ENCODE results near the gene FAM20C.
A peak's percentile ranks its signal among the peaks of the same experiment; 100 is the strongest.
"Not testable (repeated sequence)": the region's sequence is repeated elsewhere in the genome, so short reads cannot be mapped to it uniquely, and the experiment has no call there.

The FAM20C gene

DNA sequence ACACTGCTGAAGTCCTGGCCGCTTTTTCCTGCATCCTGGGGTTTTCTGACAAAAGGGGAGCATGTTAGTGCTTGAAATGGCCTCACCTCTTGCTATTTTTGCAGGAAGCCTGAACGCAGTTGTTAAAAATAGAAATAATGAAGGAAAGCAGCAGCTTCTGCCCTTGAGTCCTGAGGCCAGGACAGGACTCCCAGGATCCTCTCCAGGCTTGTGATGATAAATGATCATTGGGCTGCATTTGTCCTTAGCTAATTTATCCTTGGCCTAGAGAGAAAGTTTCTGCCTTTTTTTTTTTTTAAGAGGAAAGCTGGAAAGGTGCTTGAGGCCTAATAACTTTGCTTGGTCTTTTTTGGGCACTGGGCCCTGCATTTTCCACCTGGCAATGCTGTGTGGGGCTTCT is 17.7 kb upstream of the FAM20C start:
- ATAC-seq: no peak

DNA sequence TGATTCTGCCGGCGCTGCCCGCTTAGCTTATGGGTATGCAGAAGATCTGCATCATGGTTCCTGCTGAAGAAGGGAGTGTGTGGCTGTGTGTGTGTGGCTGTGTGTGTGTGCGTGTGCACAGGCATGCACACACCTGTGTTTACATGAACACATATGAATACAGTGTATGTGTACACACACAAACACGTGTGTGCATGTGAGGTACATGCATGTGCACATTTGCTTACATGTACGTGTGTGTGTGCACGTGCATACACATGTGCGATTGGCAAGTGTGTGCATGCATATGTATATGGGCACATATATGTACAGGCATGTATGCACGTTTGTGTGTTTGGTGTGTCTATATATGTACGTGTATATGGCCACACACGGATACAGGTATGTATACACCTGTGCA is 16.4 kb upstream of the FAM20C start:
- ATAC-seq: no peak

DNA sequence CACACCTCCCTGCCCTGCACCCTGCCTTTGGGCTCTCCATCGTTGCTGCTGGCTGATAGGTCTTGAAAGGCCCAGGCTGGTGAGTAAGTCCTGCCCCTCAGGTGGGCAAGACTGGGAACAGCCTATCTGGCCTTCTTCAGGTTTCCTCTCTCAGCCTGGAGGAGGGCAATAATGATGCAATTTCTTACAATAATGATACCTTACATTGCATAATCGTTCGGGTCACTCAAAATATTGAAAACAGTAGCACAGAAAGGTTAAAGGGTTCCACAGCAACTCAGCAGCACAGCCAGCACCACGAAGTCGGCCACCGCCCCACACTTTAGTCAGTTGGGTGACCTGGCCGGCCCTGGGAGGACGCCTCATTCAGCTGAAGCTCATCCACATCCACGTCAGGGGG is 16.0 kb upstream of the FAM20C start:
- ATAC-seq: no peak

DNA sequence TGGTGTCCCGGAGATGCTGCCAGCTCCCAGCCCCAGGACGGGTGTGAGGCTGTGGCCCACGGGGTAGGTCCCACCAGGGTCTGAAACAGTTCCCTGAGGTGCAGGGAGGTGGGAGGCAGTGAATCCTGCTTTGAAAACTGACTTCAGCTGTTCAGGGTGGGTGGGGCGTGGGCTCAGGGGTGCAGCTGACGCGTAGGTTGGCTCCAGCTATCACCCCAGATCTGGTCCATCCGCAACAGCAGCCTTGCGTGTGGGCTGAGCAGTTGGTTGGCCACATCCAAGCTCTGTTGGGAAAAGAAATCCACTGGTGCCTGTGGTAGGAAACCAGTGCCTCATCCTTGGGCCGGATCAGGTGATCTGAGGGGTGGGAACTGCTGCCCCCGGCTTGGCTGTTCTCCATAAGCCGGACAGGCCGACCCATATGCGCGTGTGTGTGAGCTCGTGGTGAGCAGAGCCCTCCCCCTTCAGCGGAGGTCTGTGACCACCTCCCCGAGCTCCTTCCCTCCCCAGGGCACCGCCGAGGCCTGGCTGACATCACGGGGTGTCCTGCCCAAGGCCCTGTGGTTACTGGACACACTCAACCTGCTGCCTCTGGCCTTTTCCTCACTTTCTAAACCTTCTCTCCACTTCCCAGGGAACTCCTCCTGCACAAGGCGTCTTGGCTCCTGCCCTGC is 15.4 kb upstream of the FAM20C start:
- no peak for ATAC-seq

DNA sequence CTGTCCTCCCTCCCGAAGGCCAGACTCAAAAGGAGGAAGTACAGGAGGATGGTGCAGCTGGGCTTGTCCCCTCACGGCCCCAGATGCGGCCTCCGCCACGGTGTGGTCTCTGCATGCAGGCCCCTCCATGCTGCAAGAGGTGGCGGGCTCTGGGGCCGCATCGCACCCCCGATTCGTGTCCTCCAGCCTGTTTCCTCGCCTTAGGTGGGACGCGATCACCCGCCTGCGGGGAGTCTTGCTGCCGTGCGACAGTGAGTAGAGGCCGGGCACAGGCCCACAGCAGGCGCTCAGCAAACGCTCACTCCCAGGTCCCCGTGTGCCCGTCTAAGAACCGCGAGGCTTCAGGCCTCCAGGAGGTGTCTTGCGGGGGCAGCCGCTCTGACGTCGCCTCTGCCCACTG is 13.9 kb upstream of the FAM20C start:
- ATAC-seq: no peak

DNA sequence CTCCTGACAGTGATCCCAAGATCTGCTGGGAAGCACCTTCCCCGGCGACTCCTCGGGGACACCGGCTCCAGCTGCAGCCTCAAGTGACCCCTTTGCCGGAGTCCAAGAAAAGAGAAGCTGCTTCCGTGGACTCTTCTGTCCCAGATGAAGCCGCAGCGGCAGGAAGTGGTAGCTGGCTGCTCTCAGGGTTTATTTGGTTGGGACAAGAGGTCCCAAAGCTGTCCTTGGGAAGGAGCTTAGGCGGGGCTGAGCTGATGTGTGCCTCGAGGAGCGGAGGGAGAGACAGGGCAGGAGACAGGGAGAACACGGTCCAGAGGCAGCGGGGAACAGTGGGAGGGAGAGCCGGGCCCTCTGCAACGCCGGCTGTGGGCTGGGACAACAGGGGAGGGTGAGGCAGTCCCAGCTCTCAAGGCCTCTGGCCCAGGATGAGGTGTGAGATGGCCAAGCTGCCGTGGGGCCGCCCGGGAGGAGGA is 13.1 kb upstream of the FAM20C start:
- no peak for ATAC-seq

DNA sequence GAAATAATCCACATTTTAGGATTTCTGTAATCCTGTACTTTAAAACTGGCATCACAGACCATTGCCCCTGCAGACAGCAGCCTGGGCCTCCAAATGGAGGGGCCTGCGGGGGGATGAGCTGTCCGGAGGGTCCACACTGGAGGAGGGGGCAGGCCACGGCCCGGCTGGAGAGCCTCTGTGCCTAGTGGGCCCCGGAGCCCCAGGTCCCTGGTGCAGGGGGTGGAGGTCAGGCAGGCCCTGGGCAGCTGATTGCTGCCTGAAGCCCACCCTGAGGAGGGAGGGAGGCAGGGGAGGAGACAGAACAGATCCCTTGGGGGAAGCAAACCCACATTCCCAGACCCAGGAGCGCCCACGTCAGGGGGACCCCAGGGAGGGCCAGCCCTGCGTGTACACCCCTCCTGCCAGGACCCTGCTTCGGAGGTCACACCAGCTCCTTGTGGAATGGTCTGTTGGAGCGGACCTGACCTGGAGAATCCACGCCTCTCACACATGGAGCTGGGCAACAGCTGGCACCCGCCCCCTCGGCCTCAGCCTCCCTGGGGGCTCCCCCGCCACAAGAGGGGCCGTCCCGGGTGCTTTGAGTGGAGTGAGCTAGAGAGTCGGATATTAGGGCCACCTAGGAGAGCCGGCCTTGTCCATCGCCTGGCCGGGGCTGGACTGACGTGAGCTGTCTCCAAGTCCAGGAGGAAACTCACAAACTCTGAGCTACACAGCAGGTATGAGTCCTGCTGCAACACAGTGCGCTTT is 12.2 kb upstream of the FAM20C start:
- no peak for ATAC-seq

DNA sequence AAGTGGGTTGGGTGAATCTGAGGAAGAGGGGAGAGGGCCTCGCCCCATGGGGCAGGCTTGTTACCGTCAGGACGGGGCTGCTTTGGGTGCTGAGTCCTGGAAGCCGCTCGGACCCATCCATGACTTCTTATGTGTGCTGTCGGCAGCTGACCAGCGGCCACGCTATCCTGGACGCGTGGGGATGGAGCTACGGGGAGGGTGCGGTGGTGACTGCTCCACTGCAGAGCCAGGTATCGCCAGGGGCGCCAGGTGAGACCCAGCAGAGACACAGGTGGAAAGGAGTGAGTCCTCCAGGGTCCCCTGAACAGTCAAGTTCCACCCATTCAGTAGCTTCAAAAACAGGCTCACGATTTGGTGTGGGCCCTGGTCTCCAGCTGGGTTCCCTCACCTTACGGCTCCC is 10.6 kb upstream of the FAM20C start:
- ATAC-seq: no peak

DNA sequence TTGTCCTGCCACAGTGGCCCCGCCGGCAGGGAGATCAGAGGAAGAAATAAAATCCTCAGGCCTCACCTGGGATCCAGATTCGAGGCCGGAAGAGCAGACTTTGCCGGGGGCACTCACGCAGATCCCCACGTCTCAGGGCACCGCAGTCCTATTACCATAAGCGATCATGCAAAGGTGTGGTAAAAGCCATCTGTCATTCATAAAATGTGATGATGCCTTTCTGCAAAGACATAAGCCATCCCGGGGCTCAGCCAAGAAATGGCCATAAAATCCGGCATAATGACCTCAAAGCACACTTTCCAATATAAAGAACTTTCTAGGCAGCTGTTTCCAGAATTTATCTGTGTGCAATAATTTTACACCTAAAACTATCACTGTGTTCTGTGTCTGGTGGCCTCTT is 9.9 kb upstream of the FAM20C start:
- ATAC-seq: not testable (repeated sequence)

DNA sequence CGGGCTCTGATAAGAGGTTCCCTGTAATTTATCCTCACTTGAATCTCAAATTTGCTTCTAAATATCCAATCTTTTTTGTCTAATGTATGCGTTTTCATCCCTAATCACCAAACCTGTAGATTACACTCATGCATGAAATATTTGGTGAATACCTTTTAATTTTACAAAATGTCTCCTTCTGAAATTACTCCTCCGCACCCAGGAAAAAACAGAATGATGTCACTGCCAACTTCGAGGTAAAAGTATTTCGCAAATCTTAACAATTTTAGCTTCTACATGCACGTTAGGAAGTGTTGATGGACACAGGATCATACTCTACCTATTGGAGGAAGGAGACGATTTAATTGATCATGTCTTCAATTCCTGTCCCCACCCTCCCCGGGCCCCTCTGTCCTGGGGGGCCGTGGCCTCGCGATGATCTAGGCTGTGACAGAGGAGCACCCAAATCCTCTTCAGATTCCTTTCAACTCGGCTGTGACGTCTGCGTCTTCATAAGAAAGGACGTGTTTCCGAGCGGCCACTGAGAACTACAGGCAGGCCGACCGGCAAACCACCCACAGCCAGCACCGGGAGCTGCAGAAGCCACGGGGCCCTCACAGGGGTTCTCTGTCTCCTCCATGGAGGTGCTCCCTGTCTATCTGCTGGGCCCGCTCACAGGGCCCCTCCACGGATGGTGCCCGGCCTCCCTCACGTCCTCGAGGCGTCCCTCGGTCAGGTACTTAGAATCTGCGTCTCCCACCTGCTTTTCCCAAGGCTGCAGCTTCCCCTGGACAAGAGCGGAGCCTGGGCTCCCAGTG is 8.7 kb upstream of the FAM20C start:
- ATAC-seq: no peak

DNA sequence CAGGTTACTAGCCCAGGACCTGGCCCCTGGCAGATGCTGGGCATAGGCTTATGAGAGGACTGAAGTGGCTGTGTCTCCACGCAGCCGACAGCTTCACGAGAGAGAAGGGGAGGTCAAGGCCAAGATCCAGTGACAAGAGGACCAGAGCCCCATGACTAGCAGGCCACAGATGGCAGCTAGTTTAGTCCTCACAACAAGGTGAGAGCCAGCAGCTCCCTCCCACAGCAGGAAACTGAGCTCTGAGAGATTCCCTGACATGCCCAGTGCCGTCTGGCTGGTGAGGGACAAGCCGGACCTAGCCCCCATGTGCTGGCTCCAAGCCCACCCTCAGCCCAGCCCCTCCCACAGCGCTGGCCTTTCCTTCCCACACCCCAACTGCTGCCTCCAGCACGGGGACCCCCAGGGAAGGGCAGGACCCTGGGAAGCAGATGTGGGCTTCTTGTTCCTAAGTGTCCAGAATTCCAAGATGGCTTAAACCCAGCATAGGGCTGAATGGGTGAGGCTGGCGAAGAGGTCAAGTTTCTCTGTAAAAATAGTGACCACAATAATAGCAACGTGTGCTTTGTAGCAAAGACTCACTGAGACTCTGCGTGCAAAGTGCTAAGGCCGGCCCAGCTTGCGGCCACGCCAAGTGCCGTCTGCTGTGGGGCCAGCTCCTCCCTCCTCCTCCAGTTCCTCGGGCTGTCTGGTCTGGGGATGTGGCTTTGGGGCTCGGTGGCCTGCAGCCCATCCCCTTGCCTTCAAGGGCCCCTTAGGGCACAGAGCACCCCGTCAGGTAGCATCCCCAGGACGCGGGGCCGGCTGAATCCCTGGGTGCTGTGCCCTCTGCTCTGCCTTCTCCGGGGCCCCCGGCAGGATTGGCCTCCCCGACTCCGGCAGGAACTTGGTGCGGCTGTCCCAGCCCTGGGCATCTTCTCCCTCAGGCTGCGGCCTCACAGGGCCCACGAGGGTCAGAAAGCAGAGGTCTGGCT is 7.8 kb upstream of the FAM20C start:
- ATAC-seq: no peak

DNA sequence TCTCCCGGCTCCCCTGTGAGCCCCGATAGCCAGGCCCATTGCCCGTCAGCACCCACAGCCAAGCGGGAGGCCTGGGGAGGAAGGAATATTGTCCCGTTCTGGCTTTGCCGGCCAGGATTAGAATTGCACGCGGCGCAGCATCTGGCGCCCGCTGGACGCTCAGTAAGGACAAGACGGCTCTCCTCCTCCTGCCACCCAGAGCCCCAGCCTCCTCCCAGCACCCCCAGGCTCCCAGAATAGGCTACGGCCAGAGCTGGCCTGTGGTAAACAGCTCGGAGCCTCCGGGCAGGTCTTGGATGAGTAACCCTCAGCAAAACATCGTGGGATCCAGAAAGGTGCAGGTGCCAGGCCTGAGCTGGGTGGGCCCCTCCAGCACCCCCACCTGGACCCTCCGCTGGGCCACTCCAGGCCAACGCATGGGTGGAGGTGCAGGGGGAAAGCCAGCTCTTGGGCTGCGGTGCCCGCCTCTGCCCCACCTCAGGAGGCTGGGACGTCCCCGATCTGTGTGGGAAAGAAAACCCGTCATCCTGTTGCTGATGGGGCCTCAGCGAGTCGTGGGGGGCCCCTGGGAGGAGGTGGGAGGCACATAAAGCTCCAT is 5.8 kb upstream of the FAM20C start:
- no peak for ATAC-seq

DNA sequence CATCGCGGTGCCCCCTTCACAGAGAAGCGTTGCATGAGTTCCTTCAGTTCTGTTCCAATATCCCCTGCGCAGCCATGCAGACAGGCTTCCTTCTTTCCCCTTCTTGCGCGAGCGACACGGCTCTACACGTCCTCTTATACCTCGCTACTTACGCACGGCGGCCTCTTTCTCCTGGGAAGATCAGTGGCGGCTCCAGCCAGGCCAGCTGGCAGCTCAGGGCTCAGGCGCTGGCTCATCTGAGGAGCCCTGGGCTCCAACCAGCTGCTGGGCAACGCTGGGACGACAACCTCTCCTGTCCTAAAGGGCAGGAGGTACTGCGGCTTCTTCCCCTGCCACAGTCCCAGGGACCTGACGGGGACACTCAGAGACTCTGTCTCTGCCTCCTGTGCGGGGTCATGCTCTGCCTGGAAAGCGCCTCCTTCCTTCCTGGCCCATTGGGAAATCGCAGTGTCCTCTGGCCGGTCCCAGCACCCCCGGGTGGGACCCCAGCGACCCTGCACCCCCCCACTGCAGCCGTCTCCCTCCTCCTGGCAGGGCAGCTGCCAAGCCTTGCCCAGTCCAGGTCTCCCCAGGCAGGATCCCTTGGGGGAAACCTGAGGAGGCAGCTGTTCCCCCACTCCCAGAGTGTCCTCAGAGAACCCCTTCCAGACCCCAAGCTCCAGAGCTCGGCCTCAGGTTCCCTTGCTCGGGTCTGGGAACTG is 5.0 kb upstream of the FAM20C start:
- no peak for ATAC-seq

DNA sequence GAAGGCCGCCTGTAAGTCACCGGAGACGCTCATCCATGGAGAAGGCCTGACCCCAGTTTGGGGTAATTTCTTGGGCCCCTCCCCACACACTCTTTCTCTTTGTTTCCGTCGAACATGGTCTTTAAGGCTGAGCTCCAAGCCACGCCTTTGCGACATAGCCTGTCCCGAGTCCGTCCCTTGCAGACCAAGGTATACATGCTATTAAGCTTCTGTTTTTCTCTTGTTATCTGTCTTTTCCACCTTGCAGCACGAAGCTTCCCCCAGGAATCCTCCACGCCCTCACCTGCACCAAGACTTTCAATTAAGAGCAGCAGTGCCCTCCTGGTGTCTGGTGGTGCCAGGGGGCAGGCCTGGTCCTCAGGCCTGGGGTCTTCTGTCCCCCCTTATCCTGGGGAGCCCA is 4.2 kb upstream of the FAM20C start:
- ATAC-seq: no peak

DNA sequence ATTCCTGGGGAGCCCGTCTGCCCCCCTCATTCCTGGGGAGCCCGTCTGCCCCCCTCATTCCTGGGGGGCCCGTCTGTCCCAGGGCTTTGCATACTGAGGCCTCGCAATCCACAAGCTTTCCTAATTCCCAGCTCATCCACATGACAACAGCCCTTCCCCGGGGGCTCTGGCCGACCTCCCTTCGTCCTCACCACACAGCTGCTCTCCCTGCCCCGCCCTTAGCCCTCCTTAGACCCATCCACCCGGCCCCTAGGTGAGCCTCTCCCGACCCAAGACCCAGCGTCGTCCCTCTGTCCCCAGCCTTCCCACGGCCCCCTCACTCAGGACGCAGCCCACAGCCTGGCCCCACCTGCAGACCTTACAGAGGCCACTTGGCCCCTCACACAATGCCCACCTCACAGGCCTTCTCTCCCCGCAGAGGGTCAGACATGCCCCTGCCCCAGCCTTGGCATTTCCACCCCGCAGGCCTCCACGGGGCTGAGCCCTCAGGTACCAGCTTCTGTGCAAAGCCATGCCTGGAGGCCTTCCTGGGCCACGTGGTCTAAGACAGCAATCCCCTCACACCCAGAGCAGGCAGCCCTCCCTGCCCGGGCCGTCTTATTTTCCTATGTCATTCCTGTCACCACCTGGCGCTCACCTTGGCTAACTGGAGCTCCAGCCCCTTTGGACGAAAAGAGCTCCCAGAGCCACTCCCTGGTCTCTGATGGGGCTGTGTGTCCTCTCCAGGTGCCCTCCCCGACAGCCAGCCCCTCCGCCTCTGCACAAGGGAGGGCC is 3.5 kb upstream of the FAM20C start:
- ATAC-seq: no peak

DNA sequence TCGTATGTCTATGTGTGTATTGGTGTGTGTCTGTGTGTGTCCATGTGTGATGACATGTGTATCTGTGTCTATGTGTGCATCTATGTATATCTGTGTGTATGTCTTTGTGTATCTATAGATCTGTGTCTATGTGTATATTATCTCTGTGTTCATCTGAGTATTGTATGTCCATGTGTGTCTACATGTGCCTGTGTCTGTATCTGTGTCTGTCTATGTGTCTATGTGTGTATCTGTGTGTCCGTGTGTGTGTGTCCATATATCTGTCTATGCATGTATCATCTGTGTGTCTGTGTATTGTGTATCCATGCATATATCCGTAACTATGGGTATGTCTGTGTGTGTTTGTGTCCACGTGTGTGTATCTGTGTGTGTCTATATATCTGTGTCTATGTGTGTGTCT is 2.7 kb upstream of the FAM20C start:
- no peak for ATAC-seq

DNA sequence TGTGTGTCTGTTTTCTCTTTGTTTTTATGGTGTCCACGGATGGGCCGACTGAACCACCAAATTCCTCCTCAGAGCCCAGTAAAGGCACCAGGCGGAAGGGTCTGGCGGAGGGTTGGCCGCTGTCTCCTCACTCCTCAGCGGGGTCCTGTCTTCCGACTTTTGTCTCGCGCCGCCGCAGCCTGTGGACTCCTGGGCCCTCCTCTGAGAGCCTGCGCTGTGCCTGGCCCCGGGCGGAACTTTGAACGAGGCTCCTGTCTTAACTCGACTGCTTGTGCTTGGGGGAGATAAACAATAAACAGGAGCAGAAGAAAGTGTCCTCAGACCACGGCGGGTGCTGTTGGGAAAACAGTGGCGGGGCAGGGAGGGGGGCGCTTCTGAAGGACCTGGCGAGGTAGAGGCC is 2.2 kb upstream of the FAM20C start:
- no peak for ATAC-seq

DNA sequence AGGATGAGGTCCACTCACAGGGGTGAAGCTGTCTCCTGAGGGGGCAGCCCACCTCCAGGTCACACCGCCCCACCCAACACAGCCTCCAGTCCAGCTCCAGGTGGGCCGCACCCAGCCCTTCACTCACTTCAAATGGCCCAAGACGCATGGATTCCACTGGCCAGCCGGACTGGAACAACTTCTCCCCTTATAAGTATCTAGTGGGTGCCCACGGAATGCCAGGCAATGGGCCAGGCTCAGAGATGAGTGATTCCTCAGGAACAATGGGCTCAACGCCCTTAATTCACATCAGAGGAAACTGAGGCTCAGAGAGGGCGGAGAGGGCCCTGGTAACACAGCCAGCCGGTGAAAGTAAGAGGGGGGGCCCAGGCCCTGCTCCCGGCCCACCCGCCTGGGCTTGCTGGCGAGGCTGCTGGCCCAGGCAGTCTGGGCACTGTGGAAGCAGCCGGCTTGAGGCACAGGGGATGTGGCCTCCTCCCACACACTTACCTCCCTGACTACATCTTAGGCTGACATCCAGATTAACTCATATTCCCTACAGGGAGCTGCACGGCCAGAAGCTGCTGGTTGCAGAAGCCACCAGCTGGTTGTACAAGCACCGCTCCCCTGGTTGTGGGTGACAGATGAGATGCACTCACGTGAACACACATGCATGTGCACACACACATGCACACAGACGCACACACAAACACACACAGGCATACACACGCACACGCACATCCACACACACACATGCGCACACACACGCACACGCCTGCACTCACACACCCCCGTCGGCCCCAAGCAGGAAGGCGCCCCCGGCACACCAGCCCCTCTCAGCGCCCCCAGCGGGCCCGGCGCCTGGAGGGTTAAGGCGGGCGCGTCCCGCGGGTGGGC is 1.0 kb upstream of the FAM20C start:
- peak in 1 of 2 donors; percentile 15 for ATAC-seq

DNA sequence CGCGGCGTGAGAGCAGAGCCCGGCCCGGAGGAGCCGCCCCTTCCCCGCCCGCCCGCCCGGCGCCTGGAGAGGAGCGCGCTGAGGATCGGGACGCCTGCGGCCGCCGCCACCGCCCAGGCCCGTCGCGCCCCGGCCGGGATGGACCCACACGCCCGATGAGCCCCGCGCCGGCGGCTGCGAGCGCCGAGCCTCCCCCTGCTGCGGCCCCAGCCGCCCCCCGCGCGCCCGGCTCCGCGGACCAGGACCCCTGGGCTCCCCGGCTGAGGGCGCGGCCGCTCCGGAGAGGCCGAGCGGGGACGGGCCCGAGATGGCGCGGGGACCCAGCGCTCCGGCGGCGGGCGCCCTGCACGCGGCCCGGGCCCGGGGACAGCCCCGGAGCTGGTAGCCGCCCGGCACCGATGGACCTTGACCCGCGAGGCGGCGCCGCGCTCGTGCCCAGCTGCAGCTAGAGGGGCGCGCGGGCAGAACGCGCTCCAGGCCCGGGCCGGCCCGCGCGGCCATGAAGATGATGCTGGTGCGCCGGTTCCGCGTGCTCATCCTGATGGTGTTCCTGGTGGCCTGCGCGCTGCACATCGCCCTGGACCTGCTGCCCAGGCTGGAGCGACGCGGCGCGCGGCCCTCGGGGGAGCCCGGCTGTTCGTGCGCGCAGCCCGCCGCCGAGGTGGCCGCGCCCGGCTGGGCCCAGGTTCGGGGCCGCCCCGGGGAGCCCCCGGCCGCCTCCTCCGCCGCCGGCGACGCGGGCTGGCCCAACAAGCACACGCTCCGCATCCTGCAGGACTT is 520 bp downstream of the FAM20C start:
- no peak for ATAC-seq

Data from activated CD4-positive, CD25-positive, alpha-beta regulatory T cell treated with anti-CD3 and anti-CD28 coated beads, Interleukin-2, amount 50 U/mL, for 24 hours (primary cell).